Coronary artery (tissue), 2 donors: ENCODE results near the gene ERC2.

Source experiments
- DNase-seq: peaks from one replicate; pipeline ENCODE4 v3.0.0-alpha.2; 2017; ENCODE audit warnings: low spot score
- H3K27ac ChIP-seq, 2 donors: fragments of 200-600 bp; sonication (generic); one replicate each; pipeline ENCODE4 v1.5.1; 2016 to 2019
- H3K4me3 ChIP-seq: fragments of 200-600 bp; sonication (generic); 2 replicates; pipeline ENCODE4 v1.5.1; 2016; ENCODE audit warnings: mild to moderate bottlenecking, moderate library complexity
- CTCF ChIP-seq: fragments of 200-600 bp; sonication (generic); IDR thresholded peaks from one replicate; pipeline ENCODE4 v1.5.1; 2019; ENCODE audit warnings: antibody characterized with exemption

ERC2 gene

GRCh38 chr3:56253941-56254665 lies 214.2 kb downstream of the ERC2 start:
- H3K4me3 ChIP-seq: no peak overlapping the region
- DNase-seq: no peak
- no peak for TF ChIP-seq CTCF
- no peak overlapping the region for H3K27ac ChIP-seq

- Histone ChIP-seq H3K27ac (no peak overlapping the region), H3K4me3 (no peak overlapping the region)
- no peak for DNase-seq
- peak; percentile 57 for TF ChIP-seq CTCF
Observed at GRCh38 chr3:56251343-56251945, 216.8 kb downstream of the ERC2 start.

- Histone ChIP-seq H3K4me3 (no peak overlapping the region), H3K27ac (no peak overlapping the region)
- TF ChIP-seq CTCF: no peak
- no peak for DNase-seq
Observed at GRCh38 chr3:56248021-56248420, 220.2 kb downstream of the ERC2 start.

GRCh38 chr3:56238299-56238698 lies 230.0 kb downstream of the ERC2 start:
- TF ChIP-seq CTCF: no peak
- H3K27ac ChIP-seq: no peak overlapping the region
- no peak overlapping the region for H3K4me3 ChIP-seq
- no peak for DNase-seq

- Histone ChIP-seq H3K4me3 (no peak overlapping the region), H3K27ac (no peak overlapping the region)
- DNase-seq: no peak
- TF ChIP-seq CTCF: no peak
Observed at GRCh38 chr3:56233742-56234141, 234.5 kb downstream of the ERC2 start.

GRCh38 chr3:56229311-56229710 lies 239.0 kb downstream of the ERC2 start:
- Histone ChIP-seq H3K27ac (no peak overlapping the region), H3K4me3 (no peak overlapping the region)
- TF ChIP-seq CTCF: no peak
- DNase-seq: no peak

DNA sequence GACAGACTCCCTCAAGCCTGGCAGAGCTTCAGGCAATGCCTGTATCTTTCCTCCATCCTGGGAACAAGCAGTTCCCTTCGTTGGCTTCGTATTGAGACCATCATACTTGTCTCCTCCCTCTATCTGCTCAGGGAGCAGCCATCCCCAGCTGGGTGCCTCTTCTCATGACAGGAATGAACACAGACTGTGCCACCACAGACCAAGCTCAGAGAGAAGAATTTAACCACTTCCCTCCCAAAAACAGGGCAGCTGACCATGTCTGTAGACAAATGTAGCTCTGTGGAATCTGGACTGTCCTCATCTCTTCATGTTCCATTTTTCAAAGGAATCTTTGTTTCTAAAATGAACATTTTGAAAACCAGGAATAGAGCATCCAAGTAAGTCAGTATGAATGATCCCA lies 245.4 kb downstream of the ERC2 start:
- H3K27ac ChIP-seq: no peak overlapping the region
- no peak for DNase-seq
- H3K4me3 ChIP-seq: no peak overlapping the region
- TF ChIP-seq CTCF: no peak
